ENCODE results near the gene BTBD10. TPM values are rescaled to one million over a fixed set of nuclear protein-coding genes. Genes with fewer than 3 reads are reported as not detected.
A peak's percentile ranks its signal among the peaks of the same experiment; 100 is the strongest.

Gene BTBD10
- total RNA-seq, 2 donors from 2014 or later: 30.3 to 33.9 TPM

GRCh38 chr11:13384908-13385640 is 77.9 kb downstream of the BTBD10 start:
- DNase-seq (peak in 1 of 2 donors; percentile 43), ATAC-seq (no peak)
- intact Hi-C loops (cut with DNase I, micrococcal nuclease): no loop called here

- DNase-seq (no peak), ATAC-seq (no peak)
- intact Hi-C loops (cut with DNase I, micrococcal nuclease): no loop called here
These were observed 80.3 kb downstream of the BTBD10 start for GRCh38 chr11:13382751-13383150.

- ATAC-seq (no peak), DNase-seq (no peak)
- intact Hi-C loops (cut with DNase I, micrococcal nuclease): no loop called here
These were observed 82.3 kb downstream of the BTBD10 start for GRCh38 chr11:13380731-13381130.

GRCh38 chr11:13378316-13378715 is 84.7 kb downstream of the BTBD10 start:
- DNase-seq (no peak), ATAC-seq (no peak)
- intact Hi-C loops (cut with DNase I, micrococcal nuclease): no loop called here

GRCh38 chr11:13376838-13377237 is 86.2 kb downstream of the BTBD10 start:
- ATAC-seq (peak; percentile 7), DNase-seq (no peak)
- intact Hi-C loops (cut with DNase I, micrococcal nuclease): no loop called here

- peak; percentile 64 for ATAC-seq
- intact Hi-C loops (cut with DNase I, micrococcal nuclease): no loop called here
These were observed 86.6 kb downstream of the BTBD10 start for GRCh38 chr11:13376402-13376801.

GRCh38 chr11:13375798-13376197 is 87.2 kb downstream of the BTBD10 start:
- peak; percentile 61 for ATAC-seq
- intact Hi-C loops (cut with DNase I, micrococcal nuclease): no loop called here
- DNase-seq: no peak

More at GRCh38 chr11:13376402-13376801, 86.6 kb downstream of the BTBD10 start:
- no peak for DNase-seq

GRCh38 chr11:13373216-13373615 is 89.8 kb downstream of the BTBD10 start:
- intact Hi-C loops (cut with DNase I, micrococcal nuclease): no loop called here
- no peak for ATAC-seq
- no peak for DNase-seq

- intact Hi-C loops (cut with DNase I, micrococcal nuclease): no loop called here
- DNase-seq (no peak), ATAC-seq (no peak)
These were observed 95.0 kb downstream of the BTBD10 start for GRCh38 chr11:13368041-13368446.

GRCh38 chr11:13367115-13367514 is 95.9 kb downstream of the BTBD10 start:
- DNase-seq: no peak
- intact Hi-C loops (cut with DNase I, micrococcal nuclease): no loop called here
- ATAC-seq: no peak

- DNase-seq (no peak), ATAC-seq (no peak)
- intact Hi-C loops (cut with DNase I, micrococcal nuclease): no loop called here
These were observed 96.6 kb downstream of the BTBD10 start for GRCh38 chr11:13366266-13367026.

- intact Hi-C loops (cut with DNase I, micrococcal nuclease): no loop called here
- ATAC-seq (no peak), DNase-seq (no peak)
These were observed 98.6 kb downstream of the BTBD10 start for GRCh38 chr11:13364388-13364787.

- ATAC-seq: no peak
- no peak for DNase-seq
- intact Hi-C loops (cut with DNase I, micrococcal nuclease): no loop called here
These were observed 100.4 kb downstream of the BTBD10 start for GRCh38 chr11:13362596-13363109.

GRCh38 chr11:13358596-13359270 is 104.3 kb downstream of the BTBD10 start:
- DNase-seq: no peak
- no peak for ATAC-seq
- intact Hi-C loops (cut with DNase I, micrococcal nuclease): no loop called here

- intact Hi-C loops (cut with DNase I, micrococcal nuclease): no loop called here
- no peak for ATAC-seq
- DNase-seq: no peak
These were observed 105.8 kb downstream of the BTBD10 start for GRCh38 chr11:13357232-13357631.

GRCh38 chr11:13355191-13355590 is 107.8 kb downstream of the BTBD10 start:
- intact Hi-C loops (cut with DNase I, micrococcal nuclease): no loop called here
- ATAC-seq (no peak), DNase-seq (no peak)

- DNase-seq (no peak), ATAC-seq (peak; percentile 70)
These were observed 108.7 kb downstream of the BTBD10 start for GRCh38 chr11:13354335-13354734.

GRCh38 chr11:13352711-13353110 is 110.3 kb downstream of the BTBD10 start:
- ATAC-seq (no peak), DNase-seq (no peak)
- intact Hi-C loops (cut with DNase I, micrococcal nuclease): no loop called here

More at GRCh38 chr11:13354335-13354734, 108.7 kb downstream of the BTBD10 start:
- intact Hi-C loops (cut with DNase I, micrococcal nuclease): no loop called here

GRCh38 chr11:13349581-13349980 is 113.4 kb downstream of the BTBD10 start:
- ATAC-seq (no peak), DNase-seq (no peak)
- intact Hi-C loops (cut with DNase I, micrococcal nuclease): loop anchor here in 1 of 2 donors (10.0 kb wide), 1 partner anchor 385 kb away; no protein-coding TSS in a partner anchor

All from left colon (tissue), 2 donors.